Glomerular endothelial cell (primary cell): ENCODE data around the gene MACROD2. TPM values are rescaled to one million over a fixed set of nuclear protein-coding genes. Genes with fewer than 3 reads are reported as not detected.
"Not testable (repeated sequence)": the region's sequence is repeated elsewhere in the genome, so short reads cannot be mapped to it uniquely, and the experiment has no call there.

Experiments used
- DNase-seq: peaks from one replicate; pipeline ENCODE4 v3.0.0-alpha.2; 2011; ENCODE audit warnings: low read depth, low spot score; ENCODE audit errors: extremely low read depth
- total RNA-seq: library from RNA; depleted of rRNA; stranded (reverse); fragments of >200 nt; gene quantifications from 2 replicates; pipeline ENCODE4 v1.2.3, GENCODE V29; 2015

Gene MACROD2
- total RNA-seq, 1 donor from 2014 or later, result 0.76 TPM

- no peak for DNase-seq
Measured at GRCh38 chr20:15506311-15506710, 1511.0 kb downstream of the MACROD2 start.

- no peak for DNase-seq
Measured at GRCh38 chr20:15507151-15507550, 1511.8 kb downstream of the MACROD2 start.

- no peak for DNase-seq
Measured at GRCh38 chr20:15511551-15511950, 1516.2 kb downstream of the MACROD2 start.

GRCh38 chr20:15512916-15513315 lies 1517.6 kb downstream of the MACROD2 start:
- no peak for DNase-seq

DNA sequence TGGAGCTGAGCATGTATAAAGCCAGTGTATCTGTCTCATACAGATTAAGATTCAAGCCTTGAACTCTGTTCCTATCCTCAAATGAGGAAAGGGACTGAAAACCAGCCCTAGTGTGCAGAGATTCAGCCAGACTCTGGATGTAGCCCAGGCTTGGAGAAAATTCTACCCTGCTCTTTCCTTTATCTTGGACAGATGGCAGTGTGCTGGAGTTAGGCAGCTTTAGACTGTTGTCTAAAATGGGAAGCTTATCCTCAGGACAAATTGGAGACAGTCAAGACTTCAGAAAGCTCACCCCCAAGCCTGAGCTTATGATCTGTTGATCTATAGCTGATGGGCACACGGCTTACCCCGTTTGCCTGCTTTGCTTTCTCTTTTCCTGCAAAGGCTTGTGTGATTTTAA lies 1520.4 kb downstream of the MACROD2 start:
- DNase-seq, result no peak

- no peak for DNase-seq
Measured at GRCh38 chr20:15520930-15521524, 1525.7 kb downstream of the MACROD2 start.

DNA sequence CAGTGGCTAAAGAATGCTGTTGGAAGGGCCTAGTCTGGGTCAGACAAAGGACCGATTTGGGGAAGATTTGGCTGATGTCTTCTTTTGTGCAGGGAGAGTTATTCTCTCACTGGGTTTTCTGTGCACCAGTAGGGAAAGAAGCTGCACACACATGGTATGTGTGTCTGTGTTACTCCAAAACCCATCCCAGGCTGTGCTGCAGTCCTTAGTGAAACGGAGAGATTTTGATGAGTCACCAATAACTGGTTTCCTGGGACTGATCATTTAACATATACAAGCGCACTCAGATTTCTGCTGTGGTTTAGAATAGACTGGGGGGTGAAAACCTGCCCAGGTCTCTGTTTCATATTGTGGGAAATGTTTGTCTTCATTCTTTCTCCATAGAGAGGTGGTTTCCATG lies 1528.1 kb downstream of the MACROD2 start:
- DNase-seq, result no peak

GRCh38 chr20:15528391-15529111 lies 1533.2 kb downstream of the MACROD2 start:
- no peak for DNase-seq

DNA sequence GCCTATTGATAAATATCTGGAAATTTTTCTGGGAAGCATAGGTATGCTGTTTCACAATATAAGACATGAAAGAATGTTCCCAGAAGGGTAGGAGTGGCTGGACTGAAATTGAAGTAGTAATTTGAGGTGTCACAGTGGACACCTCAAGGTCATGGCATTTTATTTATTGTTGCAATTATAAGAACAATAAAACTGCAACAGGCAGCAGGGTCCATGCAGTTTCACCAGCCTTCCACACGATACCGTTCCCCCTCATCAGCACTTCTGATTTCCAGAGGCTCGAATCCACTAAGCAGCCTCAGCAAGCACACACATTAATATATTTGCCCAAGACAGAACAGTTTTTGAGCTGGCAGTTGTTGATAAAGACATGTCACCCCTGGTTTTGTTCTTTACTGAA lies 1540.5 kb downstream of the MACROD2 start:
- no peak for DNase-seq

GRCh38 chr20:15537200-15537599 lies 1541.9 kb downstream of the MACROD2 start:
- not testable (repeated sequence) for DNase-seq

GRCh38 chr20:15542655-15543054 lies 1547.3 kb downstream of the MACROD2 start:
- DNase-seq, result no peak

DNA sequence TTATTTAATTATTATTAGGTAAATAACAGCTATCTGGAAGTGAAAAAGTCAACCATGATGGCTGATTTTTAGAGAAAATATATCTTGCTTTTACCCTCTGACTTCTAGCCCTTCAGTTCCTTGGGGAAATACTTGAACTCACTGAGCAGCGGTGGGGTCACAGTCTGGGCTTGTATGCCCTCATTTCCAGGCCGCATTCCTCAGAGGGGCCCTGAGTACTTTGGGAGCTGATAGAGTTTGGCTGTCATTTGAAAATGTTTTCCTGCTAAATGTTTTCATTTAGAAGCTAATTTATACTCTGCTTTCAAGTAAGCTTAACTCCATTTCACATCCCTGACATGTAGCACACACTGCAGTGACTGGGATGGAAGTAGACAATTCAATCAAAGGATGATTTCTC lies 1549.4 kb downstream of the MACROD2 start:
- no peak for DNase-seq

GRCh38 chr20:15546525-15547023 lies 1551.3 kb downstream of the MACROD2 start:
- DNase-seq, result no peak

GRCh38 chr20:15547119-15547518 lies 1551.8 kb downstream of the MACROD2 start:
- no peak for DNase-seq

DNA sequence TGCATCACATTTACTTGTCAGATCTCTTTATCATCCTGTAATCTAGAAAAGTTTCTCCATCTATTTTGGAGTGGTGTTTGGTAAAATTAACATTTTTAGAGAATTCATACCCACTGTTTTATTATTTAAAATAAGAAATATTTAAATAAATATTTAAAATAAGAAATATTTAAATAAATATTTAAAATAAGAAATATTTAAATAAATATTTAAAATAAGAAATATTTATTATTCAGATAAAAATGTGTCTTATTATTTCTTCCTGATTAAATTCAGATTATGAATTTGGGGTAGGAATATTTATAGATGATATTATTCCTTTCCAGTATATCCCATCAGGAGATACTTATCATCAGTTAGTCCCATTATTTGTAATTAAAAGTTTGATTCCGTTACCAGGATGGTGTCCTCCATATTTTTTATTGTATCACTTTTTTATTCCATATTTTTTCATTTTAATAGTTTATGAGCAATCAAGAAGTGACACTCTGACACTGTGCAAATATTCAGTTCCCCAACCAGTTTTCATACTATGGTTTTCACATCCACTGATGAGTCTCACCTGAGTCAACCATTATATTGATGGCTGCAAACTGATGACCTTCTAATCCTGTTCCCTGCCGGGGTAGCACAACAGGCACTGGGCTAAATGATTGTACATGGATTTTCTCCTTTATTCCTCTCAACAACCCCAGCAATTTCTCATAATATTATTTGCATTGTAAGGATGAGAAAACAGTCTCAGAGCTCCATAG lies 1555.0 kb downstream of the MACROD2 start:
- DNase-seq, result no peak

DNA sequence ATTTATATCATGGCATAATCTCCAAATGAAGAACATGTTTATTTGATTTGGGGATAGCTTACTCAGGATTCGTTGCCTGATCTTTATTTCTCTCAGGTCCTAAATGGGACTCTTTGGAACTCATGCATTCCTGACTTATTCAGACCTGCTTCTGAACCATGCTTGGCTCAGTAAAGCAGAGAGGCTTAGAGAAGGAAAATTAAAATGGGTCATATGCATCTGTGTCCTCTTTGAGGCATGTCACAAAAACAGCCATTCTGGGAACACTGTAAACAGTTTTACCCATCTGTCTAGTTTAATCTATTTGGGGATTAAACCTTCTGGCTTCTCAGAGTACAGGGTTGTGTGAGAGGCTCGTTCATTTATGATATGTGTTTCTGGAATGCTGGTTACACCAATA lies 1560.6 kb downstream of the MACROD2 start:
- no peak for DNase-seq

DNA sequence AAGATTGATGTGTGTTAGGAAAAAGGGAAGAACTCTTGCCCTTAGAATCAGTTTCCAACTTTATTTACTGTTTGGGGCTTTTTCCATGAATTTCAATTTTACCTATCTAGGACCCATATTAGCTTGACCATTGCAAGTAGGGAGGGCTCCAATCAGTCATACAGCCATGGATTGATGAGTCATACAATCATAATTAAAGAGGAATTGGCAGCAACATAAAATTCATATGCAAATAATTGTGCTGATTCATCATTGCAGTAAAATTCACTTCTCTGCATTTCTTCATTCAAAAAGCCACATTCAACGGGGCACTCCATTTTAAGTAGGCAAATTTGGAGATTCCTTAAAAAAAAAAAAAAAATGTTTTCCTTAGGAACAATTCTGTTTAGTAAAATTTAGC lies 1561.6 kb downstream of the MACROD2 start:
- no peak for DNase-seq

DNA sequence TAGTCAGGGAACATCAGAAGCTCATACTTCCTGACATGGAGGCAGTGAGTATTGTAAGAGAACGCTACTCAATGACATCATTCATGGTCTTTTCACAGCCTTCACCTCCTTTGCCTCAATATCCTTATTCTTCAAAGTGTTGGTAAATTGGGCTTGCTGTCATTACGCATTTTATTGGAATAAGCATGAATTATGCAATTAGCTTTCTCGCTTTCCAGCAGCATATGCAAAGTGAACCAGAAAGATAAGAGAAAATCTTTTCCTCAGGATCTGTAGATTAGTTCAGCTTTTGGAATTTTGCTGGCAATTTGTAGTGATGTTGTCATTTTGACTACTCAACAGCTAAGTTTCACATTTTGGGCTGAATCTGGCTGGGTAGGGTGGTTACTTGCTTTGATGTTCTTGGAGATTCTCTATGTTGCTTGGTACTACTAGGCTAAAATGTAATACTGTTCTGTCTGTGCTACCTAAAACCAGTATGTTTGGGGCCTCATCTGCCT lies 1565.8 kb downstream of the MACROD2 start:
- no peak for DNase-seq

DNA sequence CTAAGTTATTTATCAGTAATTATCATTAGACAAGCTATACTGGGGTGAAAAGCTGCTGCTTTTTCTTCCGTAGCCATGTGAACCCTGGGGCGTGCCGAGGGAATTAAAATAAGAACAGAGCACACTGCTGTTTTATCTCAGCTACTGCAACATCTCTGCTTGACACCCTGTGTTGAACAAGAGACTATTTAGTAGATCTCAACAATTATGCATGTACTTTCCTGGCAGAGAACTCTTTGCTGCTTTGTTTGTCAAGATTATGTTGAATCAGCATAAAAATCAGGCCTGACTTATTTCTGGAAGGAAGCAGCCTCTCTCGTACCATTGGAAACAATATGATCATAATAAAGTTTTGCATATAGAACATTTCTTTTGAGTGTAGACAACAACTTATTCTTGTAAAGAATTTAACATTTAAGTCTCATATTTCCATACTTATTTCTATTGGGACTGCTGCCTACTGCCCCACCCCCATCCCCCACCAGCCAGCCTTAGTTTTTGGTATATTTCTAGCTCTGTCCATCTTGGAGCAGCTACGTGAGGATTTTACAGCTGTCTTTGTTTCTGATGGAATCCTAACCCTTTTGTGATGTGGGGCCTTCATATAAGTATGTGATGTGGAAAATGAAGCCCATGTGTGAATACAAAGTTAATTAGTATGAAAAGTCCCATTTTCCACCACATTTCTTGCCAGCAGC lies 1566.5 kb downstream of the MACROD2 start:
- DNase-seq, result no peak

DNA sequence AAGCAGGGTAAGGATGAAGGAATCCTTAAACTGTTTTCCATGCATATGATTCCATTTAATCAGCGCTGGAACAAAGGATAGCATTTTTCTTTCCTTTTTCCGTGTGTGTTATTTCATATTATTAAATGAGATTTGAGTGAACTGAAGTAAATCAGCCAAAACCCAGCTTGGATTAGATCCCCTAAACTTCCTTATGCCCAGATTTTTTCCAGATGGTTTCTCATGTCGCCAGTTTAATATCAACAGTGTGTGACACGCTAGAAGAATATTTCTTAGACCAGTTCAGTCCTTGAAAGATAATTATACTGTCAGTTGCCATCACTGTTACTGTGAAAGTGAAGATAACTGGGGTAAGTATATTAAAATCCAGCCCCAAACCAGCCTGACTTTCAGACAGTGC lies 1568.5 kb downstream of the MACROD2 start:
- no peak for DNase-seq

DNA sequence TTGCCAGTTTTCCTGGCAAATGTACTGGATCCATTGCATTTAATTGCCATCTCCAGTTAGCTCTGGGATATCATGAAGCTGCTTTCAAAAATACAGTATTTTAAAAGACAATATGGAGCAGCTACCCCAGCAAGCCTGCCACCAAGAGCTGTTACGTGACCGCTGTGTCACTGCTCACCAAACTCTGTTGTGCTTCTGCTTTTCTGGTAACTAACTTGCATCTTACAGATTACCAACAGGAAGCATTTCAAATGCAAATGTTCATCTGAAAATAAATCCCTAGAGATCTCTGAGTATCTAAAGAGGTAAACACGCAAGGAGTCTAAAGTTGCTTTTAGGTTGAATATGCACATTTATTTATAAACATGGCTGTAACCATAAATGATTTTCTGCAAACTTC lies 1569.7 kb downstream of the MACROD2 start:
- no peak for DNase-seq
